ENCODE data around the gene TC2N.

- no peak for TF ChIP-seq CTCF (IDR thresholded peaks at IDR 0.05; ENCODE audit: insufficient read depth, low read depth, low read length)
- TF ChIP-seq EZH2 (IDR thresholded peaks at IDR 0.05; ENCODE audit: insufficient read depth, low read length): no peak
These were observed 9.7 kb downstream of the TC2N start for GRCh38 chr14:91857614-91858013.

Measured in astrocyte (in vitro differentiated cells and primary cell).